ENCODE measurements around the gene CSF1R. TPM values are rescaled to one million over a fixed set of nuclear protein-coding genes. Genes with fewer than 3 reads are reported as not detected.
A peak's percentile ranks its signal among the peaks of the same experiment; 100 is the strongest.

The CSF1R gene
- polyA plus RNA-seq: 10 to 100 TPM in 1 of 4 donors, 1 to 10 TPM in 3; 4.1 to 31.1 (median 6.1) TPM
- long read RNA-seq, donor 1, partial matches to known transcripts: 613 of 617 reads
- long read RNA-seq, donor 1, other reads (novel, unspliced or antisense): 0 of 617 reads
- long read RNA-seq, donor 2: 0 reads
- long read RNA-seq, donor 3, partial matches to known transcripts: 380 of 383 reads
- long read RNA-seq, donor 3, other reads (novel, unspliced or antisense): 0 of 383 reads
- long read RNA-seq, donor 4: 0 reads
- long read RNA-seq, donor 5, partial matches to known transcripts: 0 of 2 reads
- long read RNA-seq, donor 5, other reads (novel, unspliced or antisense): 0 of 2 reads
- long read RNA-seq, donor 6, partial matches to known transcripts: 0 of 1 reads
- long read RNA-seq, donor 6, other reads (novel, unspliced or antisense): 0 of 1 reads
- long read RNA-seq, donor 7, partial matches to known transcripts: 411 of 412 reads
- long read RNA-seq, donor 7, other reads (novel, unspliced or antisense): 0 of 412 reads
- long read RNA-seq, donor 8: 0 reads
- long read RNA-seq, donor 9, partial matches to known transcripts: 0 of 1 reads
- long read RNA-seq, donor 9, other reads (novel, unspliced or antisense): 0 of 1 reads
- long read RNA-seq, donor 10, partial matches to known transcripts: 12 of 16 reads
- long read RNA-seq, donor 10, other reads (novel, unspliced or antisense): 0 of 16 reads

DNA sequence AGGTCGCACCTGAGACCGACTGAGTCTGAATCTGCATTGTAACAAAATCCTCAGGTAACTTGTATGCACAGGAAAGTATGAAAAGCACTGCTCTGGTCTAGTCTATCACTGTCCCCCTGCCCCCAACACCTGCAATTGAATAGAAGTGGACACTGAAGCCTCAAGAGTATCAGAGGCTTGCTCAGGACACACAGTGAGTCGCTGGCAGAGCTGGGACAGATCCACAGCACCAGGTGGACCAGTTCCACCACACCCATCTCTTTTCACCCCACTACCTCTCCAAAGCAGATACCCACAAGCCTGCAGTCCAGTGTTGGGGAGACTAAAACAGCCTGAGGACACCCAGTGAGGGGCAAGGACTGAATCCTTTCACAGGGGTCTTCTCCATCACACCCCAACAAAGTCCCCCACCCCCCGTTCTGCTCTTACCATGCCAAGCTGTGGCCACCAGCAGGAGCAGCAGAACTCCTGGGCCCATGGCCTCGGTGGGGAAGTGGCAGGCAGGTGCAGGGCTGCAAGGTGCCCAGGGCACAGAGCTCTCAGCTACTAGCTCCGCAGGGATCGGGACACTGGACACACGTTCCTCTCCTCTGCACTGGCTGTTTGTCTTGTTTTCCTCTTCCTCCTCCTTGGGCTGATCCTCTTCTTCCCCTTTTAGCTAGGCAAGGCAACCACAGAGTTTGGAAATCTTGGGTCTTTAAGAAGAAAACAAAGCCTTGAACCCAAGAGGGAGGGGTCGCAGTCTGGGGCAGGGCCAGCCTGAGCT, at the start of gene CSF1R:
Gene CSF1R, minus strand, starts transcription at position 605 of the 766 bp plus-strand sequence. Its CDS starts 127 bp downstream, at position 478.
- FAIRE-seq (no peak), DNase-seq (no peak)
- H3K27ac ChIP-seq (ENCODE audit: low read depth in 1 of 3, low read length in 2 of 3): peak within 1 kb of the TSS in 1 of 3 donors; percentile 36
- peaks cover 0 to 3% (median 0%) of the 10 kb centered on the region in 3 donors for H3K4me1 ChIP-seq (ENCODE audit: control insufficient read depth in 3 of 3, insufficient read depth in 2 of 3, low read depth in 1 of 3, low read length in 2 of 3)
- H3K9me3 ChIP-seq (ENCODE audit: control insufficient read depth in 2 of 2, insufficient read depth in 1 of 2, low read depth in 1 of 2, low read length in 1 of 2): no peaks in the 10 kb centered on the region
- H3K27me3 ChIP-seq (ENCODE audit: control insufficient read depth in 3 of 3, insufficient read depth in 3 of 3, low read length in 3 of 3): peaks cover 0 to 5% (median 3%) of the 10 kb centered on the region in 3 donors
- 79 to 83% (median 83%) methylated on average over 9 of the region's 9 CpGs for WGBS, 3 donors
- H3K36me3 ChIP-seq (ENCODE audit: control insufficient read depth in 3 of 3, insufficient read depth in 2 of 3, low read depth in 1 of 3, low read length in 3 of 3): no peaks in the 10 kb centered on the region
- H3K4me3 ChIP-seq (ENCODE audit: low read depth in 1 of 3, low read length in 3 of 3): peak within 1 kb of the TSS in 1 of 3 donors; percentile 18

DNA sequence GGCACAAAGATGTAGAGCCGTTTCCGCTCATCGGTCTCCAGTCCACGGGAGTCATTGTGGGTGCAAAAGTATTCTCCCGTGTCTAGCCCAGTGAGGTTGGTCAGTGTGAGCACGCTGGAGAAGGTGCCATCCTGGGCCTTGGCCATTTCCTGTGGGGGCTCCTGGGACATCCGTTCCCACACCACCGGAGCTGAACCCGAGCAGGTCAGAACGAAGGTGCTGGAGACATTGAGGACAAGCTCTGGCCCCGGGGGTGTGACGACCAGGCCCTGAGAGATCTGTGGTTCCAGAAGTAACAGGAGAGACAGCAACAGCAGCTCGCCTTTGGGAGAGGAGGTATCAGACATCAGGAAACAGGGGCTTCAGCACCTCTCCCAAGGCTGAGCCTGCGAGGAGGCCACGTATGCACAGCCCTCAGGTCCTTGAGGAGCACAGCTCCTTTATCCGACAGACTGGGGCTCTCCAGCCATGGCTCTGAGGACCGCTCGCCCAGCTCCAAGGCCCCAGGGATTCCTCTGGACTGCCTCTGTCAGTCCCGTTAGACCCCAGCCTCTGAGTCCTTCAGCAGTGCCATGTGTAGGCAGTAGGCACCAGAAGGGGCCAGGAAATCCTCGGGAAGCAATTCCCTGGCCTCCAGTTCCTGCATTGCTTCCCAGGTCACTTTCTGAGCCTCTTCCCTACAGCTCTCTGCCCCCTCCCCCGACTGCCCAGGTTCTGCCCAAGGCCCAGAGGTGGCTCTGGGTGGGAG, 49.4 kb upstream of the CSF1R start:
- Histone ChIP-seq H3K4me3 (ENCODE audit: low read depth in 1 of 3, low read length in 3 of 3) (no peak overlapping the region), H3K27me3 (ENCODE audit: control insufficient read depth in 3 of 3, insufficient read depth in 3 of 3, low read length in 3 of 3) (no peaks in the 10 kb centered on the region), H3K9me3 (ENCODE audit: control insufficient read depth in 2 of 2, insufficient read depth in 1 of 2, low read depth in 1 of 2, low read length in 1 of 2) (no peaks in the 10 kb centered on the region), H3K4me1 (ENCODE audit: control insufficient read depth in 3 of 3, insufficient read depth in 2 of 3, low read depth in 1 of 3, low read length in 2 of 3) (peaks cover 0 to 36% (median 0%) of the 10 kb centered on the region in 3 donors), H3K36me3 (ENCODE audit: control insufficient read depth in 3 of 3, insufficient read depth in 2 of 3, low read depth in 1 of 3, low read length in 3 of 3) (peaks cover 0 to 32% (median 0%) of the 10 kb centered on the region in 3 donors), H3K27ac (ENCODE audit: low read depth in 1 of 3, low read length in 2 of 3) (no peak overlapping the region)
- DNase-seq (no peak), FAIRE-seq (no peak)
- 80 to 88% (median 83%) methylated on average over 21 of the region's 21 CpGs for WGBS, 3 donors

DNA sequence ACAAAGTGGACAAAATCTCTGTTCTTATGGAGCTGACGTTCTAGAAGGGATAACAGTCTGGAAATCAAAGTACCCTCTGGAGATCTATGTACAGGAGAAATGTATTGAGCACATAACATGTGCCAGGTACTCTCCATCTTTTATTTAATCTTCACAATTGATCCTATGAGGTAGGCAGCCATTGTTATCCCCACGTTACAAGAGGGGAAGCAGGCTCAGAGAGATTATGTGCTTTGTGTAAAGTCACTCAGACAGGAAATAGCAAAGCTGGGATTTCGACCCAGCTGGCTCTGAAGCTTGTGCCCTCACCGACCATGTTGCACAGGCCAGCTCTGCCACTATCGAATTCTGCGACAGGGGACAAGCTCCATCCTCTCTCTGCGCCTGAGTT, 47.8 kb upstream of the CSF1R start:
- Histone ChIP-seq H3K4me1 (ENCODE audit: control insufficient read depth in 3 of 3, insufficient read depth in 2 of 3, low read depth in 1 of 3, low read length in 2 of 3) (peaks cover 0 to 31% (median 0%) of the 10 kb centered on the region in 3 donors), H3K27ac (ENCODE audit: low read depth in 1 of 3, low read length in 2 of 3) (no peak overlapping the region), H3K27me3 (ENCODE audit: control insufficient read depth in 3 of 3, insufficient read depth in 3 of 3, low read length in 3 of 3) (no peaks in the 10 kb centered on the region), H3K9me3 (ENCODE audit: control insufficient read depth in 2 of 2, insufficient read depth in 1 of 2, low read depth in 1 of 2, low read length in 1 of 2) (no peaks in the 10 kb centered on the region), H3K4me3 (ENCODE audit: low read depth in 1 of 3, low read length in 3 of 3) (no peak overlapping the region), H3K36me3 (ENCODE audit: control insufficient read depth in 3 of 3, insufficient read depth in 2 of 3, low read depth in 1 of 3, low read length in 3 of 3) (peaks cover 0 to 44% (median 0%) of the 10 kb centered on the region in 3 donors)
- FAIRE-seq: no peak
- no peak for DNase-seq
- WGBS, 3 donors: 63 to 80% (median 69%) methylated on average over 7 of the region's 7 CpGs

DNA sequence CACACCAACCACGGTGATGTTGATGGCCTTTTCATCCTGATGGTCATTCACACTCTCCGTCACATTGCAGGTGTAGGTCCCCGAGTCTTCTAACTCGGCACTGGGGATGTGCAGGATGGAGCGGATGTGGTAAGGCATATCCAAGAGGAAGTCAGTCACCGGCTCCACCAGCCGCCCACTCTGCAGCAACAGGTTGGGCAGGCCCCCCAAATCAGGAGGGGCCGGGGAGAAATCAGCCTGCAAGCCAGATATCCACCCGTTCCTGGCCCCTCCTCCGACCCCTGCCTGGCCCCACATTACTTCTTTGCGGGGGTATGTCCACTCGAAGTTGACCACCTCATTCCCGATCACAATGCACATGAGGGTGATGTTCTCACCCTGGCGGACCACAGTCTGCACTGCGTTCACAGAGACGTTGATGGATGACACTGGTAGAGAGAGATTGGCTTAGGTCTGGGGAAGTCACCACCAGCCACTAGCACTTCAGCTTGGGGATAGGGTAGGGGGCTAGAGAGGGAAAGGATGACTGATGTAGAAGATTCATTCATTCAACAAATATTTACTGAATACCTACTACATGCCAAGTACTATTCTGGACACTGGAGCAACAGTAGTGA, 47.3 kb upstream of the CSF1R start:
- H3K27ac ChIP-seq (ENCODE audit: low read depth in 1 of 3, low read length in 2 of 3): no peak overlapping the region
- no peak for DNase-seq
- no peak for FAIRE-seq
- WGBS, 3 donors: 78 to 85% (median 85%) methylated on average over 16 of the region's 16 CpGs
- peaks cover 0 to 26% (median 0%) of the 10 kb centered on the region in 3 donors for H3K4me1 ChIP-seq (ENCODE audit: control insufficient read depth in 3 of 3, insufficient read depth in 2 of 3, low read depth in 1 of 3, low read length in 2 of 3)
- peaks cover 0 to 44% (median 0%) of the 10 kb centered on the region in 3 donors for H3K36me3 ChIP-seq (ENCODE audit: control insufficient read depth in 3 of 3, insufficient read depth in 2 of 3, low read depth in 1 of 3, low read length in 3 of 3)
- H3K27me3 ChIP-seq (ENCODE audit: control insufficient read depth in 3 of 3, insufficient read depth in 3 of 3, low read length in 3 of 3): no peaks in the 10 kb centered on the region
- H3K9me3 ChIP-seq (ENCODE audit: control insufficient read depth in 2 of 2, insufficient read depth in 1 of 2, low read depth in 1 of 2, low read length in 1 of 2): no peaks in the 10 kb centered on the region
- H3K4me3 ChIP-seq (ENCODE audit: low read depth in 1 of 3, low read length in 3 of 3): no peak overlapping the region

DNA sequence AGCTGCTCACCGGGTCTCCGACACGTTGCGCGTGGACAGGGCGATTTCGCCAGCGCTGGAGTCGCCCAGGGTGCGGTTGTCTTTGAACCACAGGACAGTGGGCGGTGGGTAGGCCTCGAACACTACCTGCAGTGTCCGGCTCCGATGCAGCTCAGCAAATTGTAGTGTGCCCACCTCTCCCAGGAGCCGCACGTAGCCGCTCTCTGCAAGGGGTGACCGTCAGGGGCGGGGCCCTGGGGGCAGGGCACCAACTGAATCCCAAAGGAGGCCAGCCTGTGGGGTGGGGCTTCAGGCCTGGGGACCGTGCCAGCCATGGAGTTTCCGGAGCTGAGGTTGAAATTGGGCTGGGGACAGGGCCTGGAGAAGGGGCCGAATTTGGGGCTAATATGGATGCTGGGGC, 46.4 kb upstream of the CSF1R start:
- Histone ChIP-seq H3K9me3 (ENCODE audit: control insufficient read depth in 2 of 2, insufficient read depth in 1 of 2, low read depth in 1 of 2, low read length in 1 of 2) (no peaks in the 10 kb centered on the region), H3K36me3 (ENCODE audit: control insufficient read depth in 3 of 3, insufficient read depth in 2 of 3, low read depth in 1 of 3, low read length in 3 of 3) (peaks cover 0 to 48% (median 0%) of the 10 kb centered on the region in 3 donors), H3K27me3 (ENCODE audit: control insufficient read depth in 3 of 3, insufficient read depth in 3 of 3, low read length in 3 of 3) (no peaks in the 10 kb centered on the region), H3K4me3 (ENCODE audit: low read depth in 1 of 3, low read length in 3 of 3) (no peak overlapping the region), H3K27ac (ENCODE audit: low read depth in 1 of 3, low read length in 2 of 3) (no peak overlapping the region), H3K4me1 (ENCODE audit: control insufficient read depth in 3 of 3, insufficient read depth in 2 of 3, low read depth in 1 of 3, low read length in 2 of 3) (peaks cover 0 to 16% (median 0%) of the 10 kb centered on the region in 3 donors)
- FAIRE-seq: no peak
- no peak for DNase-seq
- 85 to 91% (median 90%) methylated on average over 22 of the region's 22 CpGs for WGBS, 3 donors

DNA sequence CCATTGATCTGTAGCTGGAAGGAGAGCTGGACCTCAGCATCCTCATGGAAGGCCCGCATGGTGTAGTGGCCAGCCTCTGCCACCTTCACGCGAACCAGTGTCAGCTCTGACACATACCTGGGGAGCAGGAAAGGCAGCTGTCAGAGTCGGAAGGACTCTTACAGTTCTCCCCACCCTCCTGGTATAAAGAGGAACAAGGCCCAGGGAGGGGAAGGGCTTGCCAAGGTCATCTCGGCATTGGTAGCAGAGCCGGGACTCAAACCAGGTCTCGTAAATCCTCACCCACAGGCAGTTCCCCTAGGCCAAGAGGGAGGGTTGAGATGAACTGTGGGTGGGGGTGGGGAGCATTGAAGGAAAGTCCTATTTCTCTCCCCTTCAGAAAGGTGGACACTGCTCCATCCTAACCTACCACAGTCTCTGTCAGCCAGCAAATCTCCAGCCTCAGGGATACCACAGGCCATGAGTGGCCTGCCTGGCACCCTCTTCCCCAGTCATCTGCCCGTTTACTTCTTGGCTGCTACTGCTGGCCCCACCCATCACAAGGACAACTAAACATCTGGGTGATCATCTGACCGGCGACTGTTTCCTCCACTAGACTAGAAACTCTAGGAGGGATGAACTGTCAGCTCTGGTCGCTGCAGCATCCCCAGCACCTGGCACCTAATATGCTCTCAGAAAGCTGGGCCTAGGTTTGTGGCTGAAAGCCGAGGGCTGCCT, 45.8 kb upstream of the CSF1R start:
- H3K27me3 ChIP-seq (ENCODE audit: control insufficient read depth in 3 of 3, insufficient read depth in 3 of 3, low read length in 3 of 3): no peaks in the 10 kb centered on the region
- WGBS, 3 donors: 47 to 53% (median 50%) methylated on average over 12 of the region's 12 CpGs
- FAIRE-seq (no peak), DNase-seq (no peak)
- H3K27ac ChIP-seq (ENCODE audit: low read depth in 1 of 3, low read length in 2 of 3): peak overlapping the region in 1 of 3 donors; percentile 15
- H3K36me3 ChIP-seq (ENCODE audit: control insufficient read depth in 3 of 3, insufficient read depth in 2 of 3, low read depth in 1 of 3, low read length in 3 of 3): peaks cover 0 to 49% (median 0%) of the 10 kb centered on the region in 3 donors
- H3K4me3 ChIP-seq (ENCODE audit: low read depth in 1 of 3, low read length in 3 of 3): no peak overlapping the region
- H3K9me3 ChIP-seq (ENCODE audit: control insufficient read depth in 2 of 2, insufficient read depth in 1 of 2, low read depth in 1 of 2, low read length in 1 of 2): no peaks in the 10 kb centered on the region
- H3K4me1 ChIP-seq (ENCODE audit: control insufficient read depth in 3 of 3, insufficient read depth in 2 of 3, low read depth in 1 of 3, low read length in 2 of 3): peaks cover 0 to 10% (median 0%) of the 10 kb centered on the region in 3 donors

GRCh38 chr5:150131461-150131860, 45.1 kb upstream of the CSF1R start:
- Histone ChIP-seq H3K4me1 (ENCODE audit: control insufficient read depth in 3 of 3, insufficient read depth in 2 of 3, low read depth in 1 of 3, low read length in 2 of 3) (peaks cover 0 to 8% (median 0%) of the 10 kb centered on the region in 3 donors), H3K27ac (ENCODE audit: low read depth in 1 of 3, low read length in 2 of 3) (no peak overlapping the region), H3K9me3 (ENCODE audit: control insufficient read depth in 2 of 2, insufficient read depth in 1 of 2, low read depth in 1 of 2, low read length in 1 of 2) (no peaks in the 10 kb centered on the region), H3K36me3 (ENCODE audit: control insufficient read depth in 3 of 3, insufficient read depth in 2 of 3, low read depth in 1 of 3, low read length in 3 of 3) (peaks cover 0 to 51% (median 0%) of the 10 kb centered on the region in 3 donors), H3K4me3 (ENCODE audit: low read depth in 1 of 3, low read length in 3 of 3) (no peak overlapping the region), H3K27me3 (ENCODE audit: control insufficient read depth in 3 of 3, insufficient read depth in 3 of 3, low read length in 3 of 3) (no peaks in the 10 kb centered on the region)
- 89 to 94% (median 92%) methylated on average over 4 of the region's 4 CpGs for WGBS, 3 donors
- no peak for DNase-seq
- FAIRE-seq: no peak
